Naive B cell (primary cell): ENCODE data around the gene PGAM2. TPM values are rescaled to one million over a fixed set of nuclear protein-coding genes. Genes with fewer than 3 reads are reported as not detected.
A peak's percentile ranks its signal among the peaks of the same experiment; 100 is the strongest.

ENCODE experiments used
- ATAC-seq, 2 donors: fragments of 150-1000 bp; cut with Tn5 transposase; 2 replicates each; pipeline ENCODE4 v1.10.0; 2021; ENCODE audit warnings: low read depth in 2 of 2, mild to moderate bottlenecking in 2 of 2, moderate library complexity in 2 of 2
- DNase-seq: peaks from one replicate; pipeline ENCODE4 v3.0.0; 2022
- H3K27ac Mint-ChIP-seq, 6 donors: one replicate each; pipeline ENCODE4 v1.8.0; 2020 to 2022; ENCODE audit warnings: mild to moderate bottlenecking in 6 of 6, mixed read lengths in 6 of 6, moderate library complexity in 5 of 6, inconsistent platforms in 2 of 6
- H3K27me3 Mint-ChIP-seq, 3 donors: one replicate each; pipeline ENCODE4 v1.8.0; 2021 to 2022; ENCODE audit warnings: mixed read lengths in 3 of 3, mild to moderate bottlenecking in 1 of 3
- H3K36me3 Mint-ChIP-seq, 2 donors: one replicate each; pipeline ENCODE4 v1.8.0; 2020 to 2022; ENCODE audit warnings: mixed read lengths in 2 of 2, inconsistent platforms in 1 of 2, mild to moderate bottlenecking in 1 of 2
- H3K4me1 Mint-ChIP-seq, 3 donors: one replicate each; pipeline ENCODE4 v1.8.0; 2020 to 2022; ENCODE audit warnings: mixed read lengths in 3 of 3, inconsistent platforms in 1 of 3, mild to moderate bottlenecking in 1 of 3, moderate library complexity in 1 of 3
- H3K4me3 Mint-ChIP-seq, 8 donors: one replicate each; pipeline ENCODE4 v1.8.0; 2020 to 2022; ENCODE audit warnings: mild to moderate bottlenecking in 8 of 8, mixed read lengths in 8 of 8, moderate library complexity in 8 of 8, inconsistent platforms in 2 of 8
- H3K9me3 Mint-ChIP-seq, 7 donors: one replicate each; pipeline ENCODE4 v1.8.0; 2020 to 2022; ENCODE audit warnings: mixed read lengths in 7 of 7, mild to moderate bottlenecking in 5 of 7, inconsistent platforms in 2 of 7, moderate library complexity in 1 of 7
- polyA plus RNA-seq, 6 donors: library from polyadenylated mRNA; unstranded; fragments of 300-500 nt; fragmentation: Illumina TruSeq; gene quantifications; one replicate each; pipeline ENCODE4 v1.2.3, GENCODE V29; 2021; ENCODE audit warnings: low read depth in 6 of 6

The PGAM2 gene
- polyA plus RNA-seq, 6 donors from 2014 or later: not detected

DNA sequence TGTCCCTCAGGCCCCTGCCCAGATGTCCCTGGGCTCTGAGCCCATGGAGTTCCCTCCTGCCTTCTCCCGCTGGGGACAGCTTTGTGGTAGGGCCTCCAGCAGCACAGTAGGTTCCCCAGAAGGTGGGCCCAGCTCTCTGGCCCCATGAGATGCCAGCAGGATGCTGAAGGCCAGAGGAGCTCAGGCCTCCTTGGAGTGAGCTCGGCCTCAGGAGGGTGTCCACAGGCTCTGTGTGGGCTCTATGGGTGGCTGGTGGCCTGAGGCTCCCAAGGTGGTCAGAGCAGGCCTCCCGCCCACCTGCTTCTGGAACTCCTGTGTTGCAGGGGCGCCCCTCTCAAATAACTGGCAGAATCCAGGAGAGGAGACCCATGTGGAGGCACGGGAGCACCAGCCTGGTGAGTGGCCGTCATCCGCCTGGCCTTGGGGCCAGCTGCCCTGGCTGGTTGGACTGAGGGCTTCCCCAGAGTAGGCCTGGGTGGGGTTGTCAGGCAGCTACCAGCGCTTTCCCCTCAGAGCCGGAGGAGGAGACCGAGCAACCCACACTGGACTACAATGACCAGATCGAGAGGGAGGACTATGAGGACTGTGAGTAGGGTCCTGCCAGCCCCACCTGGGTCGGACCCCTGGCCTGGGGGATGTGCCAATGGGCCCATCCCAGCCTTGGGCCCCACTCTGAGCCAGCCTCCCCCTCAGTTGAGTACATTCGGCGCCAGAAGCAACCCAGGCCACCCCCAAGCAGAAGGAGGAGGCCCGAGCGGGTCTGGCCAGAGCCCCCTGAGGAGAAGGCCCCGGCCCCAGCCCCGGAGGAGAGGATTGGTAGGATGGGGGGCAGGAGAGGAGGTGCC, 42.0 kb upstream of the PGAM2 start:
- Mint-ChIP-seq H3K9me3 (no peaks in the 10 kb centered on the region), H3K36me3 (no peaks in the 10 kb centered on the region), H3K4me3 (peak overlapping the region in 1 of 8 donors; percentile 50), H3K4me1 (peaks cover 26 to 32% (median 28%) of the 10 kb centered on the region in 3 donors), H3K27me3 (no peaks in the 10 kb centered on the region), H3K27ac (no peak overlapping the region)
- DNase-seq (no peak), ATAC-seq (no peak)

DNA sequence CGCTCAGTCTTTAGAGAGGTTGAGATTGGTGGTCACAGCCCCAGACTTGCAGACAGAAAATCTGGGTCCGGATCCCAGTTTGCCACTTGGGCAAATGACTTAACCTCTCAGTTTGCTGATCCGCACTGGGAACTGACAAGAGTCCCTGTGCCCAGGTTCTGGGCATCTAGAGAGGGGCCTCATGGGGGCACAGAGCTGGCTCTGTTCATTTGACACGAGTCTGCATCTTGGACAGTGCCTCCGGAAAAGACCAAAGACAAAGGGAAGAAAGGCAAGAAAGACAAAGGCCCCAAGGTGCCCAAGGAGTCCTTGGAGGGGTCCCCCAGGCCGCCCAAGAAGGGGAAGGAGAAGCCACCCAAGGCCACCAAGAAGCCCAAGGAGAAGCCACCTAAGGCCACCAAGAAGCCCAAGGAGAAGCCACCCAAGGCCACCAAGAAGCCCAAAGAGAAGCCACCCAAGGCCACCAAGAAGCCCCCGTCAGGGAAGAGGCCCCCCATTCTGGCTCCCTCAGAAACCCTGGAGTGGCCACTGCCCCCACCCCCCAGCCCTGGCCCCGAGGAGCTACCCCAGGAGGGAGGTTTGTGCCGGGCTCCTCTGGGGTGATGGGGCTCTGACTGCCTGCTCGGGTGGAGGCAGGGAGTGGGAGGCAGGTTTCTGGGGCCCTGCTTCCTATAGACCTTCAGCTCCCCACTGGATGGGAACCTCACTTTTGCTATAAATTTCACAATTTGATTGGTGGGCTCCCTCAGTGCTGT, 41.1 kb upstream of the PGAM2 start:
- DNase-seq (no peak), ATAC-seq (no peak)
- Mint-ChIP-seq H3K36me3 (no peaks in the 10 kb centered on the region), H3K9me3 (no peaks in the 10 kb centered on the region), H3K4me1 (peaks cover 30 to 38% (median 34%) of the 10 kb centered on the region in 3 donors), H3K4me3 (peak overlapping the region in 4 of 8 donors; percentile 76 to 95 (median 91)), H3K27me3 (no peaks in the 10 kb centered on the region), H3K27ac (peak overlapping the region in 3 of 6 donors; percentile 63 to 83 (median 63))

DNA sequence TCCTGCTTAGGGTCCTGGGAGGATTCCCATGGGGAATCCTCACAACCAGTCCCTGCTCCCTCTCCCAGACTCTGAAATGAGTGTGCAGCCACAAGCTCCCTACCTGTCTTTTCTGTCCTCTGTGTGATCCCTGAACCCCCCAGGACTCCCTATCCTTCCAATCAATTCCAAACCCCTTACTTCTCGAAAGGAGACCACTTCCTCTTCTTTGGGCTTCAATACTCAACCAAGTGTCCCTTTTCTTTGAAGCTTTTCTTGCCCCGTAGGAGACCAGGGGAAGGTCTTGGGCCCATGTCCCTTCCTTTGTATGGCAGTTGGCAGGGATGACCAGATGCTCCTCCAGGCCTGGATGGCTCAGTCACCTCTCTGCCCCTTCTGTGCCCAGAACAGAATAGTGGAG, 40.5 kb upstream of the PGAM2 start:
- Mint-ChIP-seq H3K4me3 (peak overlapping the region; percentile 75 to 95 (median 90)), H3K36me3 (no peaks in the 10 kb centered on the region), H3K27me3 (no peaks in the 10 kb centered on the region), H3K27ac (peak overlapping the region; percentile 5 to 95 (median 67)), H3K4me1 (peaks cover 36 to 44% (median 41%) of the 10 kb centered on the region in 3 donors), H3K9me3 (no peaks in the 10 kb centered on the region)
- DNase-seq (no peak), ATAC-seq (no peak)

DNA sequence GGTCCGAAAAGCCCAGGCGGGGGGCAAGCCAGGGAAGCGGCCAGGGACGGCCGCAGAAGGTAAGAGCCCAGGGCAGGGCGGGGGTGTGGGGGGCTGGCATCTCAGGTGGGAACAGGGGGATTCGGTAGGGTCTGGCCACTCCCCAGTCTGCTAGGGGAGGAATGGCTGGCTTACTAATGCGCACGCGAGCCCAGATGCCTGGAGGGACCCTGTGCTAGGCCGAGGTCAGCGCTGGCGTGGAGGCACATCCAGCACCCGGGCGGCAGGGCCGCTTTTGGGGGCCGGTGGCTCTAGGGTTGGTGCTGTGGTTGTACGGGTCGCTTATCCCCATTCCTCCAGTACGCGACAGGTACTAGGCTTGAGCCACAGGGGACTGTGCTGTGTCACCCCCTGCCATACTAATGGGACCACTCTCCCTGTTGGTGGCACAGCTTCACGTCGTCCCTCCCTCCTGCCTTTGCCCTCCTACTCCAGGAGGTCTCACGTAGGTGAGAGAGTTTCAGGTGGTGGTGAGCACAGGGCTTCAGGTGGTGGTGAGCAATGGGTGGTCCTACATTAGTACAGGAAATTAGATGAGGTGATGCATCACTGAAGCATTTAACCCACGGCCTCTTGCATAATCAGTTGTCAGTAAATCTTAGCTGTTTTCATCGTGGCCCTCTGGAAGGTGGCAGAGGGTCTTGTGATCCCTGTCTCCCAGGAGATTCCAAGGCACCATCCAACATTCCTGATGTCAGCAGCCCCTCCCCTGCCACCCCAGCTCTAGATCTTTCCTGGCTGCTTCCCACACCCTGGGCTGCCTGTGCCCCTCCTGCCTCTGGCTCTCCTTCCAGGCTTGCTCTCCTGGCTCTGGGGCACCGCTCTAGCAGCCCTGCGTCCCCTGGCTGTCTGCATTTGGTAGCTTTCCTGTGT, 39.7 kb upstream of the PGAM2 start:
- ATAC-seq (peak; percentile 29 to 30), DNase-seq (no peak)
- Mint-ChIP-seq H3K4me3 (peak overlapping the region; percentile 76 to 95 (median 90)), H3K4me1 (peaks cover 44 to 51% (median 48%) of the 10 kb centered on the region in 3 donors), H3K27me3 (no peaks in the 10 kb centered on the region), H3K9me3 (no peaks in the 10 kb centered on the region), H3K27ac (peak overlapping the region; percentile 6 to 95 (median 71)), H3K36me3 (no peaks in the 10 kb centered on the region)

DNA sequence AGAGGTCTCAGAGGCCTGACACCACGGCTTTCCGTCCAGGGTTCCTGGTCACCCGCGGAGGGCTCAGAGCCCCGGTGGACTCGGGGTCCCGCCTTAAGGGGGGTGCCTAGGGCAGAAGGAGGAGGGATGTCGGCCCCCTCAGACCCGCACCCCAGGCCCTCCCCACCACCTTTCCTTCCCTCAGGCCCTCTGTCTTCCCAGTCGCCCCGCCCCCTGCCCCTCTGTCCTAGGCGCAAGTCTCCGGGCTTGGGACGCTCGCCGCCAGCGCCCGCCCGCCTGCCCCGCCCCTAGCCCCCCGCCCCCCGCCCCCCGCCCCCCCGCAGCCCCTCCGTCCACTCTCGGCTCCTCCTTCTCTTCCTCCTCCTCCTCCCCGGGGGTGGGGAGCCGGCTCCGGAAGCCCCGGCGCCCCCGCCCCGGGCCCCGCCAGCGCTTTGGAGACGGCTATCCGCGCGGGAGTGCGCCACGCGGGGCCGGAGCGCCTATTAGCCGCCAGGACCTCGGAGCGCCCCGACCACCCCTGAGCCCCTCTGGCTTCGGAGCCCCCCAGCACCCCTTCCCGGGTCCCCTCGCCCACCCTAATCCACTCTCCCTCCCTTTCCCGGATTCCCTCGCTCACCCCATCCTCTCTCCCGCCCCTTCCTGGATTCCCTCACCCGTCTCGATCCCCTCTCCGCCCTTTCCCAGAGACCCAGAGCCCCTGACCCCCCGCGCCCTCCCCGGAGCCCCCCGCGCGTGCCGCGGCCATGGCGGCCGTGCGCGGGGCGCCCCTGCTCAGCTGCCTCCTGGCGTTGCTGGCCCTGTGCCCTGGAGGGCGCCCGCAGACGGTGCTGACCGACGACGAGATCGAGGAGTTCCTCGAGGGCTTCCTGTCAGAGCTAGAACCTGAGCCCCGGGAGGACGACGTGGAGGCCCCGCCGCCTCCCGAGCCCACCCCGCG, 38.8 kb upstream of the PGAM2 start, which contains the start of gene AEBP1:
Gene AEBP1 (plus strand): TSS at position 423 of the 937 bp plus-strand sequence. CDS start 321 bp downstream, at position 744.
- ATAC-seq: peak; percentile 69
- Mint-ChIP-seq H3K27me3 (no peaks in the 10 kb centered on the region), H3K4me3 (peak within 1 kb of the TSS; percentile 76 to 95 (median 90)), H3K27ac (peak within 1 kb of the TSS; percentile 6 to 94 (median 84)), H3K9me3 (no peaks in the 10 kb centered on the region), H3K4me1 (peaks cover 45 to 56% (median 49%) of the 10 kb centered on the region in 3 donors), H3K36me3 (no peaks in the 10 kb centered on the region)
- DNase-seq: no peak

DNA sequence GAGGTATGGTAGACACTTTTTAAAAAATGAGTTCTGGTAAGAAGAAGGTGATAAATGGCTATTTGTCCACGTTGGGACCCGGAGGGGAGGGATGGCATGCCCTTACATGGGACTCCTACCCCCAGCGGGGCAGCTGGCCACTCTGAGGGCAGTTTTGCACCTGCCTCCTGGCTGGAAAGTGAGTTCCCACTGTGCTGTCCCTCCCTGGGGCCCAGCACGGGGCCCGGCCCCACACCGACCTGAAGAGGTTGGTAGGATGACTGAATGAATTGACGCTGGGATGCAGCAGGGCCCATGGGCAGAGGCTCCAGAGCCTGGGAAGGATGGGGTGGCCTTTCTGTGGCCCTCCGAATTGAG, 38.2 kb upstream of the PGAM2 start:
- Mint-ChIP-seq H3K9me3 (no peaks in the 10 kb centered on the region), H3K27me3 (no peaks in the 10 kb centered on the region), H3K36me3 (no peaks in the 10 kb centered on the region), H3K27ac (peak overlapping the region in 3 of 6 donors; percentile 78 to 86 (median 84)), H3K4me3 (peak overlapping the region; percentile 6 to 84 (median 74)), H3K4me1 (peaks cover 45 to 56% (median 49%) of the 10 kb centered on the region in 3 donors)
- DNase-seq: no peak
- ATAC-seq: no peak

DNA sequence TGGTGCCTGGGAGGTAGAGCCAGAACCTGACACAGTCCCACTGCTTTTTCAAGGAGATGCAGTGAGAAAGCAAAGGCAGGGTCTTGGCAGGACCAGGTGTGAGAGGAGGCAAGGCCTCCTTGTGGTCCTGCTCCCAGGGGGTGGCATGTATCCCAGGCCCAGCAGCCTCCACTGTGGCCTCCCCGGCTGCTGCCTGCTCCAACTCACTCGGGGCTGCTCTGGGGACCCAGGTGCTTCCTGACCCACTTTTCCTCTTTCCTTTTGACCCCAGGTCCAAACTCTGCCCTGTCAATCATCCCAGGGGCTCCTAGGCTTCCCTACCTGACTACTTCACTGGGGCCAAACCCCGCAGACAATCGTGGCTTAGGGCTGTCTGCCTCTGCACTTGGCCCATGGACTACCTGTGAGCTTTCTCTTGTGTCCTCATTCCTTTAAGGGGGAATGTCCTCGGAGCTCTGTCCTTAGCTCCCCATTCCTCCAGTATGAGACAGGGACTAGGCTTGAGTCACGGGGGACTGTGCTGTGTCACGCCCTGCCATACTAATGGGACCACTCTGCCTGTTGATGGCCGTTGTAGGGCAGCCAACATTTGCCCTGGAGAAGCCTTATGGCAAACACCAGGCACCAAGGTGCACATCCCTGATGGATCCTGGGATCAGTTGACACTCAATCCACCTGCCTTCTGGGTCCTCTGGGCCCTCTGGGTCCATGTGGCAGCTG, 37.6 kb upstream of the PGAM2 start:
- H3K9me3 Mint-ChIP-seq: no peaks in the 10 kb centered on the region
- DNase-seq (no peak), ATAC-seq (no peak)
- no peaks in the 10 kb centered on the region for H3K36me3 Mint-ChIP-seq
- H3K4me1 Mint-ChIP-seq: peaks cover 49 to 52% (median 50%) of the 10 kb centered on the region in 3 donors
- peak overlapping the region; percentile 49 to 84 (median 74) for H3K4me3 Mint-ChIP-seq
- peak overlapping the region in 4 of 6 donors; percentile 78 to 97 (median 85) for H3K27ac Mint-ChIP-seq
- H3K27me3 Mint-ChIP-seq: no peaks in the 10 kb centered on the region

DNA sequence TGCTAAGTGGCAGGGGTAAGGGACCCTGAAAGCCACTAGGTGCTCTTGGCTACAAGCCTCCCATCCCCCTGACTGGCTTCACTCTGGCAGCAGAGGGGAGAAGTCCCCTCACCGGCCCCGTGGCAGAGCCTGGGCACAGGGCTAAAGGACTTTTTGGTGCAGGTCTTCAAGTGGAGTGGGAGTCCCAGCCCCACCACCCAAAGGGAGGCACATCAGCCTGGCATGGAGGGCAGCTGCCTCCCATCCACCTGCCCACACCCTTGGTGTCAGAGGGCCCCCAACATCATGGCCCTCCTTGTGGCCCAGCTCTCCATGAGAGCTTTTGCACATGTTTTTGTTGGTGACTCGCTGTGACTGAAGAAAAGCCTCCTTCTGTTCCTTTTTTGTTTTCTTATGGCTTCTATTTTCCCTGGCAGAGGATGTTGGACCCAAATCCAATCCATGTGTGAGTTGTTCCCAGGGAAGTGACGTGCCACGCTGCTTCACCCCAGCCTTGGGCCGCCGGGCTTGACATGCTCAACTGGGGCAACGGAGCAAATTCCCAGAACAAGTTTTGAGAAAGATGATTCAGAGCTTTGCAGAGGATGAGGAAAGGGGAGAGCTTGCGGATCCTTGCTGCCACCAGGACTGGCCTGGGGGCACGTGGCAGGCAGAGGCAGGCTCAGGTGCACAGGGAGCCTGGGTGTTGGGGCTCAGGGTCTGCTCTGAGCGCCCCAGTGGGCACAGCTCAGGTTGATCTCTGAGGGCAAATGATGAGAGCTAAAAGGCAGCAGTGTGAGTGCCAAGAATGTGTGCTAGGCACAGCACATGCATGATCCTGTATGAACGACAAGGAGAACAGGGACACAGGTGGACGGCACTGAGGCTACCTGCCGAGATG, 36.8 kb upstream of the PGAM2 start:
- no peak for DNase-seq
- H3K9me3 Mint-ChIP-seq: no peaks in the 10 kb centered on the region
- H3K36me3 Mint-ChIP-seq: no peaks in the 10 kb centered on the region
- no peak for ATAC-seq
- peak overlapping the region in 7 of 8 donors; percentile 49 to 79 (median 56) for H3K4me3 Mint-ChIP-seq
- no peaks in the 10 kb centered on the region for H3K27me3 Mint-ChIP-seq
- H3K4me1 Mint-ChIP-seq: peaks cover 57 to 59% (median 58%) of the 10 kb centered on the region in 3 donors
- peak overlapping the region in 5 of 6 donors; percentile 57 to 97 (median 81) for H3K27ac Mint-ChIP-seq

DNA sequence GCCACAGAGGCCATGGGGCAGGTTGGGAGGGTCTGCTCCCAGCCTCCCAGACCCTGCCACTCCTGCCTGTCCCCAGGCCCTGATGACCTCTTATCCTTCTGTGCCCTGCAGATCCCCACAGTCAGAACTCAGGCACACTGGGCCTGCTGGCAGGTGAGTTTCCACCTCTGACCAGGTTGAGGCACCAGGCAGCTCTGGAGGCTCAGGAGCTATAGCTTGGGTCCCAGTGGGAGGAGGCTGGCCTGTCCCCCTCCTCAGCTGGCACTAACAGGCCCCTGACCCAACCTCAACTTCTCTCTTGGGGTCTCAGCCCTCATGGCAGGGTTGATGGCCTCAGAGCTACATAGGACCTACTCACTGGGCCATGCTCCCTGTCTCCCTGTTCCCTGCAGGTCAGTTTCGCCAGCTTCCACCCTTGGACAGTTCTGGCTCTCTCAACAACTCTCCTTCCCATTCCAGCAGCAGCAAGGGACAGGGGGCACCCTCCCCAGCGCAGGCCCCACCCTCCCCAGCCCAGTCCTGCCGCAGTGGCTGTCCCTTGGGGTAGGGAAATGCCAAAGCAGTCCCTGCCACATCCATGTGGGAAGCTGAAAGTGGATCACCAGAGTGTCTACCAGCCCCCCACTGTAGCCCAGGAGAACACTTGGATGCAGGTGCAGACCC, 36.1 kb upstream of the PGAM2 start:
- DNase-seq: no peak
- H3K27ac Mint-ChIP-seq: peak overlapping the region in 5 of 6 donors; percentile 10 to 90 (median 72)
- H3K36me3 Mint-ChIP-seq: no peaks in the 10 kb centered on the region
- peak overlapping the region; percentile 35 to 67 (median 56) for H3K4me3 Mint-ChIP-seq
- no peaks in the 10 kb centered on the region for H3K27me3 Mint-ChIP-seq
- peaks cover 64 to 67% (median 66%) of the 10 kb centered on the region in 3 donors for H3K4me1 Mint-ChIP-seq
- no peaks in the 10 kb centered on the region for H3K9me3 Mint-ChIP-seq
- ATAC-seq: no peak

DNA sequence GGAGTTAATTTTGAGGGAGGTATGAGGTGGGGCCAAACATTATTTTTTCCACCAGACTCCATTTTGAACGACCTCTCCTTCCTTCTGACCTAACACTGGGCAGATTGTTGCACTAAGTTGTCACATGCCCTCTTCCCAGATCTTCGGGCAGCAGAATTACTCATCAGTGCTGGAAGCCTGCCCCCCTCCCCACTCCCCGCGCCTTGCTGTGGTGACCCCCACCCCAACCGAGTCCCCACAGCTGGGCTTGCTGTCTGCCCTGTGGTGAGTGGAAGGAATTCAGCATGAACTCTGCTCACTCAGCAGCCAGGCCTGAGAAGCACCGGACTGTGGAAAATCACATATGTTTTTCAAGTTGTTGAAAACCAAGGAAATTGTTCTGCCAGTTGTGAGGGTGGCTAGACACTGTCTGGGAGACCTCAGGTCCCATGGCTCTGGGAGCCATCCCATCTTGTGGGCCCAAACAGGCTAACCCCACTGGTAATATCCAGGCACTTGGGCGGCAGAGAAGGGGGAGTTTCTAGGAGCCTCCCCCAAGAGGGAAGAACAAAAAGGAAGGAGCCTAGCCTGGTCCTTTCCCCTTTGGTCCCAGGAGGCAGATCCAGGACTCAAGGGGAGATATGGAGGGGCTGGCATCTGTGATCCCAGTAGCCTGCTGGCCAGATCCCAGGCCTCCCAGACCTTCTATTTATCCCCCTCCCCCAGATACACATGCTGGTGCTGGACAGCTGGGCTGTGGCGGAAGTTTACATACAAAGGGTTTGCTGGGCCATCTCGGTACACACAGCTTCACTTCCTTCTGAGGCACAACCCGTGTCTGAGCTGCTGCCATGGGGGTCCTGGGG, 35.3 kb upstream of the PGAM2 start:
- DNase-seq (no peak), ATAC-seq (no peak)
- Mint-ChIP-seq H3K27me3 (no peaks in the 10 kb centered on the region), H3K4me3 (peak overlapping the region; percentile 54 to 72 (median 62)), H3K27ac (peak overlapping the region; percentile 69 to 90 (median 75)), H3K4me1 (peaks cover 60 to 64% (median 64%) of the 10 kb centered on the region in 3 donors), H3K36me3 (no peaks in the 10 kb centered on the region), H3K9me3 (no peaks in the 10 kb centered on the region)
